ENCODE results near the gene CADM3.
A peak's percentile ranks its signal among the peaks of the same experiment; 100 is the strongest.

CADM3 gene

DNA sequence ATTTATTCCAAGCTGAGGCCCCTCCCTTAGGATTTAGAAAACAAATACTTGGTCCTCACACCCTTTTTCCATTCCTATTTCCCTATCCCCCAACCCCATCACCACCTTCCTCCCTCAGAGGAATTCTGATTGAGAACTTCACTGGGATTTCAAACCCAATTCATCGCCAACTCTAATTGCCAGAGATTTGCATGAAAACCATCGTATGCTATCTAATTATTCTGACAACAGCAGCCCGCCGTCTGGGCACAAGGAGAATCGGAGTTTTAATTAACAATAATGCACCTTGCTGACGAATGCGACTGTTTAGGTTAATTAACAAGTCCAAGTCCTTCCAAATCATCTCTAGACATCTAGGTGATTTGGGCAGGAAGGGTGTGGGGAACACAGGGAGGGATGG is 37.6 kb downstream of the CADM3 start:
- Histone ChIP-seq H3K9ac (ENCODE audit: low read length) (no peak overlapping the region), H3K9me3 (ENCODE audit: insufficient read depth, low read length) (no peaks in the 10 kb centered on the region), H3K27me3 (ENCODE audit: low read length) (no peaks in the 10 kb centered on the region), H3K36me3 (ENCODE audit: low read length) (no peaks in the 10 kb centered on the region), H3F3A (ENCODE audit: insufficient read depth) (no peaks in the 10 kb centered on the region), H4K20me1 (ENCODE audit: low read depth, low read length) (no peaks in the 10 kb centered on the region), H3K4me3 (ENCODE audit: insufficient read depth, low read length, poor library complexity, severe bottlenecking) (no peak overlapping the region), H2AFZ (ENCODE audit: low read depth, low read length, severe bottlenecking) (no peak overlapping the region), H3K4me2 (ENCODE audit: low read depth, low read length, poor library complexity, severe bottlenecking) (no peak overlapping the region), H3K79me2 (ENCODE audit: insufficient read depth, low read length) (no peaks in the 10 kb centered on the region), H3K27ac (ENCODE audit: low read depth, low read length) (no peak overlapping the region), H3K9me2 (replicated peaks; ENCODE audit: insufficient read depth, low read length) (no peaks in the 10 kb centered on the region)
- no peak for TF ChIP-seq EZH2phosphoT487 (conservative IDR thresholded peaks at IDR 0.05; ENCODE audit: low read length)
- TF ChIP-seq, protein P1, sequence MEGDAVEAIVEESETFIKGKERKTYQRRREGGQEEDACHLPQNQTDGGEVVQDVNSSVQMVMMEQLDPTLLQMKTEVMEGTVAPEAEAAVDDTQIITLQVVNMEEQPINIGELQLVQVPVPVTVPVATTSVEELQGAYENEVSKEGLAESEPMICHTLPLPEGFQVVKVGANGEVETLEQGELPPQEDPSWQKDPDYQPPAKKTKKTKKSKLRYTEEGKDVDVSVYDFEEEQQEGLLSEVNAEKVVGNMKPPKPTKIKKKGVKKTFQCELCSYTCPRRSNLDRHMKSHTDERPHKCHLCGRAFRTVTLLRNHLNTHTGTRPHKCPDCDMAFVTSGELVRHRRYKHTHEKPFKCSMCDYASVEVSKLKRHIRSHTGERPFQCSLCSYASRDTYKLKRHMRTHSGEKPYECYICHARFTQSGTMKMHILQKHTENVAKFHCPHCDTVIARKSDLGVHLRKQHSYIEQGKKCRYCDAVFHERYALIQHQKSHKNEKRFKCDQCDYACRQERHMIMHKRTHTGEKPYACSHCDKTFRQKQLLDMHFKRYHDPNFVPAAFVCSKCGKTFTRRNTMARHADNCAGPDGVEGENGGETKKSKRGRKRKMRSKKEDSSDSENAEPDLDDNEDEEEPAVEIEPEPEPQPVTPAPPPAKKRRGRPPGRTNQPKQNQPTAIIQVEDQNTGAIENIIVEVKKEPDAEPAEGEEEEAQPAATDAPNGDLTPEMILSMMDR (IDR thresholded peaks at IDR 0.05; ENCODE audit: insufficient read depth, low read length, poor library complexity, severe bottlenecking): no peak

DNA sequence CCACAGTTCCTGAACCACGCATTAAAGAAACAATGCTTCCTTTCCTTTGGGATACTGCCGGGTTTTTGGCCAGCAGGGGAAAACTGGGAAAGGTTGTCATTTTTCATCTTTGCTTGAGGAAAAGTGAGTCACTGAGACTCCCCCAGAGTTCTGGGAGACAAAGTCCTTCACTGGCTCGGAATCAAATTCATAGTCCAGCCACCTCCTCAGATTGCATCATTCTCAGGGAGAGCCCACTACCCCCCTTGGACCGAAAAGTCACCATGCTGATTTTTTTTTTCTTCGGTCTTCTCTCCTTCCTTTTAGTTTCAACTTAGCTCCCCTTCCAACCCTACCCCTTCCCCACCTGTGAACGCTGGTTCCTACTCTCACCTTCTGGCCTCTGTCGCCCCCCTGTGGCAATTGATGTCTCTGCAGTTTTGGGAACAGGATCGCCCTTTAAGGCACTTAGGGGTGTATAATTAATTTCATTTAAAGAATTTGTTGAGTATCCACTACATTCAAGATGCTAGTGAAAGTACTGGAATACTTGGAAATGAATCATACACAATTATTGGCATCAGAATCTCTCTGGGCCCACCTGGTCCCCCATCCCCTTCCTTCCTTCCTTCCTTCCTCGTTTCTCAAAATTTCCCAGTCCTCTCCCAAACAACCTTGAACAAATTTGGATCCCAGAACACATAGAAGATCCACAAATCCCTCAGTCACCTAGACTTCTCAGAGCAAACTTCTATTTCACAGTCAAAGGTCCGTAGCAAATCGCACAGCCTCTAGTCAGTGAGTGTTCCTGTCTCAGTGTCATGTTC is 40.1 kb downstream of the CADM3 start:
- H3K36me3 ChIP-seq (ENCODE audit: low read length): no peaks in the 10 kb centered on the region
- no peaks in the 10 kb centered on the region for H3K9me3 ChIP-seq (ENCODE audit: insufficient read depth, low read length)
- H3K27me3 ChIP-seq (ENCODE audit: low read length): no peaks in the 10 kb centered on the region
- no peak overlapping the region for H3K4me2 ChIP-seq (ENCODE audit: low read depth, low read length, poor library complexity, severe bottlenecking)
- H3K9me2 ChIP-seq (replicated peaks; ENCODE audit: insufficient read depth, low read length): no peaks in the 10 kb centered on the region
- no peaks in the 10 kb centered on the region for H4K20me1 ChIP-seq (ENCODE audit: low read depth, low read length)
- no peaks in the 10 kb centered on the region for H3F3A ChIP-seq (ENCODE audit: insufficient read depth)
- no peaks in the 10 kb centered on the region for H3K79me2 ChIP-seq (ENCODE audit: insufficient read depth, low read length)
- H3K4me3 ChIP-seq (ENCODE audit: insufficient read depth, low read length, poor library complexity, severe bottlenecking): no peak overlapping the region
- no peak overlapping the region for H2AFZ ChIP-seq (ENCODE audit: low read depth, low read length, severe bottlenecking)
- H3K9ac ChIP-seq (ENCODE audit: low read length): no peak overlapping the region
- H3K27ac ChIP-seq (ENCODE audit: low read depth, low read length): no peak overlapping the region
- TF ChIP-seq EZH2phosphoT487 (conservative IDR thresholded peaks at IDR 0.05; ENCODE audit: low read length): no peak
- TF ChIP-seq, protein P1 (IDR thresholded peaks at IDR 0.05; ENCODE audit: insufficient read depth, low read length, poor library complexity, severe bottlenecking): peak; percentile 93

DNA sequence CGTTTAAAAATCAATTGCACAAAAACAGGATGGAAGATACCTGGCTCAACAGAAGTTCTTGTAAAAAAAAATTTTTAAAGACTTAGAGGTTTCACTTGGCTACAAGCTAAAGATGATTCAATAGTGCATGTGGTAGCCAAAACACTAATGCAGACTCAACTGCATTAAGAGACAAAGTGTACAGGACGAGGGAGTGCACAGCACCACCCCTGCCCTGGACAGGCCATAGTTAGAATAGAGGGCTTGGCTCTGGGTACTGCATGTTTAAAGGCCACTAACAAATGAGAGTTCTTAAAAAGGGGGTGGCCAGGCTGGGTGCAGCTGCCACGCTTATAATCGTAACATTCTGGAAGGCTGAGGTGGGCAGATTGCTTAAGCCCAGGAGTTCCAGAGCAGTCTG is 41.2 kb downstream of the CADM3 start:
- Histone ChIP-seq H3K9ac (ENCODE audit: low read length) (no peak overlapping the region), H4K20me1 (ENCODE audit: low read depth, low read length) (no peaks in the 10 kb centered on the region), H3K79me2 (ENCODE audit: insufficient read depth, low read length) (no peaks in the 10 kb centered on the region), H3F3A (ENCODE audit: insufficient read depth) (no peaks in the 10 kb centered on the region), H3K9me2 (replicated peaks; ENCODE audit: insufficient read depth, low read length) (no peaks in the 10 kb centered on the region), H3K4me3 (ENCODE audit: insufficient read depth, low read length, poor library complexity, severe bottlenecking) (no peak overlapping the region), H3K27me3 (ENCODE audit: low read length) (no peaks in the 10 kb centered on the region), H3K9me3 (ENCODE audit: insufficient read depth, low read length) (no peaks in the 10 kb centered on the region), H3K36me3 (ENCODE audit: low read length) (no peaks in the 10 kb centered on the region), H3K27ac (ENCODE audit: low read depth, low read length) (no peak overlapping the region), H2AFZ (ENCODE audit: low read depth, low read length, severe bottlenecking) (no peak overlapping the region), H3K4me2 (ENCODE audit: low read depth, low read length, poor library complexity, severe bottlenecking) (no peak overlapping the region)
- TF ChIP-seq EZH2phosphoT487 (conservative IDR thresholded peaks at IDR 0.05; ENCODE audit: low read length): no peak
- TF ChIP-seq, protein P1 (IDR thresholded peaks at IDR 0.05; ENCODE audit: insufficient read depth, low read length, poor library complexity, severe bottlenecking): no peak
